ENCODE measurements around the gene STAT3. TPM values are rescaled to one million over a fixed set of nuclear protein-coding genes. Genes with fewer than 3 reads are reported as not detected.

Gene STAT3
- total and polyA plus RNA-seq, 9 of the 15 experiments (the other 6 are each of a cell fraction or from before 2014, with no cell fraction given) = 90.0 to 179 (median 114) TPM

- TF ChIP-seq CHD7 (IDR thresholded peaks at IDR 0.05; ENCODE audit: low read depth, low read length) = no peak
- TF ChIP-seq RBFOX2 (IDR thresholded peaks at IDR 0.05; ENCODE audit: low read depth, low read length) = peak; percentile 75
- no peak for TF ChIP-seq HDAC2 (IDR thresholded peaks at IDR 0.05)
Measured at GRCh38 chr17:42304187-42305030, 83.8 kb downstream of the STAT3 start (continued).
